HG03354 (cell line): ENCODE results near the gene EPHB3.

Experiments used
- ATAC-seq: cut with Tn5 transposase; IDR thresholded peaks from one replicate; pipeline ENCODE4 v1.9.1; 2021; ENCODE audit warnings: mild to moderate bottlenecking; ENCODE audit not compliant: unreplicated experiment, poor library complexity, severe bottlenecking

EPHB3 gene

DNA sequence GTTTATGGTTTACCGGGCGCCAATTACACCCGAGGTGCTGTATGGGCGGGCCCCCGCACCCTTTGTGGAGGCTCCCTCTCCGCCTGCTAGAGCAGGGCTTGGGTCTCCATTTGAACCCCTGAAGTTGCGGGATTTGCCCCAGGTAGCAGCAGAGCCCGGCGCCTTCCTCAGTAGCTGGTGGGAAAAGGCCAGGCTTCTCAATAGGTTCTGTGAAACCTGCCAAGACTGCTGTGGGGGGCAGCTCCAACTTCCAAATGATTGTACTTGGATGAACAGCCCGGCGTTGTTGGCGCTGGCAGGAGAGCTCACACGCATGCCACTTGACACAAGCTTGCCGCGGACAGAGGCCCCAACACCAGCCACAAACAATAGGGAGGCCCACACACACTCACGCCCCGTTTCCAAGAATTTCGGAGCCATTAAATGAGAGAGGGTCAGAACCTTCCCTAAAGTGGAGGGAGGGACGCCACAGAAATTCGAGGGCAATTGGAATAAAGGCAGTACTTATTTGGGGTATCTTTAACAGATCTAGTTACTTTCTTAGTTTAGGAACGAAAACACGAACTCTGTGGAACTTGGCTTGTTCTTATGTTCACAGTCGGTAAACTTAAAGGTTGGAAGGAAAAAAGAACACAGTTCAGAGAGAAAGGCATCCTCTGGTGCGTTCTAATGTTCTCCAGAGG is 1.4 kb downstream of the EPHB3 start:
- ATAC-seq = no peak

DNA sequence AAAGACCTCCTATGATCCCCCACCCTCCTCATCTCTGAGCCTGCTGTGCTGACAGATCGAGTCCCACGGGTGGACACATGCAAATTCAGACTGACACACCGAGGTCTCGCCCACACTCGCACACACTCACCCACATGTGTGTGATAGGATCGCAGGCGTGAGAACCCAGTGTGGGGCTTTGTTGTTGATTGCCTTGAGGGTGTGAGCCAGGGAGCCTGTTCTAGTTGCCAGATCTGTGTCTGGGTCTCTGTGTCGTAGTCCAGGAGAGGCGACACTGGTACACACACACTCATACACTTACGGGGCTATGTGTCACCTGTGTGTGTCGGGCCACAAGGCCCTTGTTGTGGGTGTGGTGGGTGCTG is 2.0 kb downstream of the EPHB3 start:
- ATAC-seq = no peak

DNA sequence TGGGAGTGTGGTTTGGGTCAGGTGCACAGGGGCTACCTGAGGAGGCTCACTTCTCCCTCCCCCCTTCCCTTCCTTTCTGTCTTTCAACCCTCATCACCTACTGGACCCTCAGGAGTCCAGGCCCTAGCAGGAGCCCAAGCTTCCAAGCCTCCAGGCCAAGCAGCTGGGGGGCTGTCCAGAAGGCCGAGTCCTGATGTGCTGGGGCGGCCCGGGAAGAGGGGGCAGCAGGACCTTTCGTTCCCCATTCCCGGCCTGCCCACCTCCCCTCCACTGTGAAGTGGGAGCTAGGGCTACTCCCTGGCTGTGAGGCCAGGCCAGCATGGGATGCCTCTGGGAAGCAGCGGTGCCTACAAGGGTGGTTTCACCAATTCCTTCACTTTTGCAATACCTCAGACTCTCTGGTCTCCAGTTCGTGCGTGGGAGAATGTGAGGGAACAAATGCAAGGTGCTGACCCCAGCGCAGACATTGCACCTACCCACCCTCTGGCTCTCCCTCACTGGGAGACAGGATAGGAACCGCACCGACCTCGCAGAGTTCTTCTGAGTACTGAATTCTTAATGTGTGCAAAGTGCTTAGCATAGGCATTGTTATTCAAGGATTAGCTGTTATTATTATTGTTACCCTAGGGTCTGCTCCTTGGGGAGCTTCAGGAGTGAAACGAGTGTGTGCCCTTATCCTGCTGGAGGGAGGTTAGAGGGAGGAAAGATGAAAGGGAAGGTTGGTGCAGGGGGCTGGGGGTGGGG is 2.5 kb downstream of the EPHB3 start:
- no peak for ATAC-seq

DNA sequence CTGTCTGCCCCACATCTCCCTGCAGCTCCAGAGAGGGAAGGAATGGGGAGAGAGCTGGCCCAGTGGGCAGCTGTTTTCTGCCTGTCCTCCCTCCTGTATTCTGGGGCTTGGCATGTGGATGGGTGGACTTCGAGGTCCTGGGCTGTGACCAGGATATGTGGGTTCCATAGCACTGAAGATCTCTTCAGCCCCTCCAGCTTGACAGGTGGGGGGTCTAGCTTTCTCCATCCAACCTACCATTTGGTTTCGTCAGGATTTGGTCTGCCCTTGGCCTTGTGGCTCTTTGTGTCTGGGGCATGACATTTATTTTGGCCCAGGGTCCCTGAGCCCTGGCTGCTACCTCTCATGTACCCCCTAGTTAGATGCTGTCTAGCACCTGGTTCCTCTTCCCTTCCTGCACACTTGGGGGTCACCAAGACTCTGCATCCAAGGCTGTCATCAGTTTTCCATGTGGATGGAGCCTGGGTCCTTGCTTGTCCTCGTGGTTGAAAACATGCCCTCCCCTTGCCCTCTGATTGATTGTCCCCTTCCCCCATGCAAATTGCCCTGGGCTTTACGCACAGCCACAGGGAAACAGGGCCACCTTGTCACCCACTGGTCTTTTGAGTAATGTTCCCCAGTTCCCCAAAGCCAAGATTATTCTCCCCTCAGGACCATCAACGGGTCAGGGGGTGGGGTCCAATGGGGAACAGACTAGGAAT is 3.2 kb downstream of the EPHB3 start:
- ATAC-seq = no peak

DNA sequence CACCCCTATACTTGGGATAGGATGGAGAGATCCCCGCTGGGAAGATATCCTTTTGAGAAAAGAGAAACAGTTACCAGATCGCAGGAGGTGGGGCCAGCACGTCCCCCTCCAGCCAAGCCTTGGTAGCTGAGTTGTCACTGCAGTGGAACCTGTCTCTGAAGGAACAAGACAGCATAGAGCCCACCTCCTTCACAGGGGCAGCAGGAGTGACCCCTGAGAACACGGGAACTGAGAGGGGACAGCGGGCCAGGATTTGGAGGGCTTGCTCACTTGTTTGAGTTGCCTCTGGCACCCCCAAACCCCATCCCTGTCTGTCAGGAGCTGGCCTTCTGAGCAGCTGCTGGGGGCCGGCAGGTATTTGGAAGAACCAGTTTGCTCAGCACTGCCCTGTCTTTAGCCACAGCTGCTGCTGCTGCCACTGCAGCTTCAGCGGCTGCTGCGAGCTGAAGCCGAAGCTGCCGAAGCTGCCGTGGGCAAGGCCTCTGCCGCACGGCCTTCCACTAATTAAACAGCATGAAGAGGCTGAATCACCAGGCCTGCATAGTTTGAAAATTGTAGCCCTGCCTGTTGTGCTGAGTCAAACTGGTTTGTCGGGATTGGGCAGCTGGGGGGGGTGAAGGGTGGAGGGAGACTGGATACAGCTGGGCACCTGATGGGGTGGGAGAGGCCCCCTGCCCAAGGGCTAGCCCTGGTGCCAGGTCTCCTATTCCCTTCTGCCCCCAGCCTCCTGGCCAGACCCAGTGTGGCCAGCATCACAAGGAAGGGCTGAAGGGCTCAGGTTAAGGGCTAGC is 4.0 kb downstream of the EPHB3 start:
- no peak for ATAC-seq

DNA sequence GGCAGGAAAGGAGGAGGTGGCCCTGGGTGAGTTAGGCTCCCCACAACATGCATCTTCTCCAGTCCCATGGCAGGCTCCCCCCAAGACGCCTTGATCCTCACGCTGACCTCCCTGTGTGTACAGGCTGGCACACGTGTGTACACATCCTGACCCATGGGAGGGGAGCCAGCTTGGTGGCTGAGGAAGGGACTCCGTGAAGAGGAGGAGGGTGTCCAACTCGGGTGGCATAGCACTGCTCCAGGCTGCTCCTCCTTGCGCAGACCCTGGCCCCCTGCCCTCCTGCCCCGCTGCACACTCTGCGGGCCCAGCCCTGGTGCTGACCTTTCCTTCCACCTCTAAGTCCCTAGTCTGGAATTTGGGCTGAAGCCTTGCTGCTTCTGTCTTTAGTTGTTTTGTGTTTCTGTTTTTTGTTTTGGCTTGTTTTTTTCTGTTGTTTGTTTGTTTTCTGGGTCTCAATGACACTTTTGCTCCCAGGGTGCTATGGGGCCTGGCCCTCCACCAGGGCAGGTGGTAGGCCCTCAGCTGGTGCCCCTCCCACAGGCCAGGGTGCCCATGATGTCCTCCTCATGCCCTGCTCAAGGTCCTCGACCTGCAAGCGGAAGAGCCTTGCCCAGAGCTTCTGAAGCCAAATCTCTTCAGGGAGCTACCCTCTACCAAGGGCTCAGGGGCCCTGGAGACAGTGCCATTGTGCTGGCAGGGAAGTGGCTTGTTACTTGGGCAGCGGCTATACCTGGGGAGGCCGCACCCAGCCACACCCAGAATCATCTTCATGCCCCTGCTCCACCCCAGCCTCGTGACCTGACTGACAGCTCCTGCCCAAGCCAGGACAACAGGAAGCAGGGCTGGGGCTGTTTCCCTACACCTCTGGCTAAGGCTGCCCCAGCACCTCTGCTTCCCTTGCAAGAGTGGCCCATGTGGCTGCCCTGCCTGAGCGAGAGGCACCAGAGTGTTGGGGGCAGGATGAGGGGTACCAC is 5.1 kb downstream of the EPHB3 start:
- no peak for ATAC-seq

DNA sequence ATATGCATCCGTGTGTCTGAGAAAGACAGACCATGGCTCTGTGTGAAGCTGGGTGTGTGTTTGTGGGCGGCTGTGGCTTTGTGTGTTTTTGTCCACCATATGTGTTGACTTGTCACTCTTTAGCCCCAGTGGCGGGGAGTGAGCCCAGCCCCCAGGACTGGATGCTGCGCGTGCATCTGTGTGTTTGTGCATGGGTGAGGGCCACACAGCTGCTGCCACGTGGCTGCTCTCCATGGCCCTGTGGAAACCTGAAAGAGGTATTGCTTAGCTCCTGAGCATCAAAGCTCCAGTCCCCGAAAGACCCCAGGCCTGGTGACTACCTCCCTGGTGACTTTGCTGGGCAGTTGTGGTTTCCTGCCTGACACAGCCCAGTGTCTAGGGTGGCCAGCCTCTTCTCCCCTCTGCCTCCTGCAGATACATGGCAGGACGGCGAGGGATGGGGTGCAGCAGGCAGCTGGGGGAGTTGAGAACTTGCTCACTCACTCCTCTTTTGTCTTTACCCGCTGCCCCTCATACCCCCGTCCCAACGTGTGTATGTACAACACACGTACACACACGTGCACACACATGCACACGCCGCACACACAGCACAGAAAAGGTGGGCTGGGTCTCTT is 6.5 kb downstream of the EPHB3 start:
- ATAC-seq = no peak

DNA sequence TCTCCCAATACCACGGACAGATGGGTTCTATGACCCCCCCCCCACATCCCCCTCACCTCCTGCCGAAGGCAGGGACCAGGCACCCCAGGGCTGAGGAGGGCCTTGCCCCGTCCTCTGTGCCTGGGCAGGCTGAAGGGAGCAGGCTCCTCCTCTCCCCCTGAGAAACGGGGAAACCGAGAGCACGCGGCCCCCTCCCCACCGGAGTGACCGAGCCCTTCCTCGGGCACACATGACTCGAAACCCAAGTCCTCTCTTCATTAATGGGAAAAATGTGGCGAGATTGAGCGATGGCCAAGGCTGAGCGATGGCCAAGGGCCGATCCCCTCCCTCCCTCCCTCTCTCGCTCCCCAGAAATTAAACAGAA is 7.0 kb downstream of the EPHB3 start:
- ATAC-seq = no peak

DNA sequence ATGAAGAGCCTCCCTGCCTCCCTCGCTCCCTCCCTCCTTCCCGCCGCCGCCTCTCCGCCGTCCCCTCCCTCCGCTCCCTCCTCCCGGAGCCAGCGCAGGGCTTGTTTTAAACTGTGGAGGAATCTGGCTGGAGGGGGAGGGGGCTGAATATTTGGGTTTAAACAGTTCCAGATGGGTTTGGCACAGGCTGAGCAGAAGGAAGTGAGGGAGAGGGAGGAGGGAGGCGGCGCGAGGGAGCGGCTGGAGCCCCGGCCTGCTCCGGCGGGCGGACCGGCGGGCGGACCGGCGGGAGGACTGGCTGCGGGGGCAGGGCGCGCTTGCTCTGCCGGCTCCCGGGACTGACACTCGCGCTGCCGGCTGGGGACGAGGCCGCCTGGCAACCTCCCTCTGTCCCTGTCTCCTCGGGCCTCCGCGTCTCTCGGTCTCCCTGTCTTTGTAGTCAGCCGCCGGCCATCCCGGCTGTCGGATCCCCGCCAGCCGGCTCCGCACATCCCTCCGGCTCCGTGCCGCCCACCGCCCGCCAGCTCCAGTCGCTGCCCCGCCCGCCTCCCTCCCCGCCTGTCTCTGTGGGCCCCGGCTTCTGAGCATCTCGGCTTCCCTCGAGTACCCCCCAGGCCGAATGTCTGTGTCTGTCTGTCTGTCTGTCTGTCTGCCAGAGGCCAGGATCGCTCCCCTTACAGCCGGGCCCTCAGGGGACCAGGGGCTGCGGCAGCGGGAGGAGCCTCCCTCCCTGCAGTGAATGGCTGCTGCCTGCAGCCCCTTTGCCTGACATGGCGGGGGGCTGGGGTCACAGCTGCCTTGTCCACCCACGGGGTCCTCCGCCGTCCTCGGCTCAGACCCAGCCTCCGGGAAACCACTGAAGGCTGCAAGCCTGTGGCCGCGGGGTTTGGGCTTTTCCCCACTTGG is 7.6 kb downstream of the EPHB3 start:
- ATAC-seq = no peak

DNA sequence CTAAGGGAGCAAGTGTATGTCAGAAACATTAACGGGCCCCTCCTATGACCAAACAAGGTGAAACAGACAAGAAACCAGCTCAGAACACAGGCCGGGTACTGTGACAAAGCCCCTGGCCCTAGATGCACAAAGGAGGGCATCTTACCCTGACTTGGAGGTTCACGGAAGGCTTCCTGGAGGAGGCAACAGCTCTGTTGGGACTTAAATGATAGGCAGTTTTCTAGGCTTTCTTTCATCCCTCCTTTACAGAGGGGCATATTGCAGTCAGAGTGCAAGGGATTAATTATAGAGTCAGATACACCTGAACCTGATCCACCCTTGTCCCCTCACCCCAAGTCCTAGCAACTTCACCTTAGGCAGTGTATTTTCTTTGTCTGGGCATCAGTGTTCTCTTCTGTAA is 8.4 kb downstream of the EPHB3 start:
- ATAC-seq = no peak

DNA sequence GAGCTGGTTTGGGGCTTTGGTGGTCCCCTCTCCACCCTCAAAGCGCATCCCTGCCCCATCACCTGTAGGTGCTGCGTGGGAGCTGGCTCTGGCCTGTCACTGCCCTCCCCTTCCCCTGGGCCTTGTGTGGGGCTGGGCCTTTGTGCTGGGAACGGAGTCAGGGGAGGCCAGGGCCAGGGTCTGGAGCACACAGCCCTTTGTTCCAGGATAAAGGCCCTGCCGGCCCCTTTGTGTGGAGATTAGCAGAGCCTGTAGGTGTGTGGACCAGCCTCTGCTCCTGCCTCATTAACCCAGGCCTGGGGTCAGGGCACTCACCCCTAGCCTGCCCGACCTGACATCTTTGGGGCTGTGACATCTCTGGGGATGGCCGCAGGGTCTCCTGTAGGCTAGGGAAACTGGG is 8.9 kb downstream of the EPHB3 start:
- no peak for ATAC-seq

DNA sequence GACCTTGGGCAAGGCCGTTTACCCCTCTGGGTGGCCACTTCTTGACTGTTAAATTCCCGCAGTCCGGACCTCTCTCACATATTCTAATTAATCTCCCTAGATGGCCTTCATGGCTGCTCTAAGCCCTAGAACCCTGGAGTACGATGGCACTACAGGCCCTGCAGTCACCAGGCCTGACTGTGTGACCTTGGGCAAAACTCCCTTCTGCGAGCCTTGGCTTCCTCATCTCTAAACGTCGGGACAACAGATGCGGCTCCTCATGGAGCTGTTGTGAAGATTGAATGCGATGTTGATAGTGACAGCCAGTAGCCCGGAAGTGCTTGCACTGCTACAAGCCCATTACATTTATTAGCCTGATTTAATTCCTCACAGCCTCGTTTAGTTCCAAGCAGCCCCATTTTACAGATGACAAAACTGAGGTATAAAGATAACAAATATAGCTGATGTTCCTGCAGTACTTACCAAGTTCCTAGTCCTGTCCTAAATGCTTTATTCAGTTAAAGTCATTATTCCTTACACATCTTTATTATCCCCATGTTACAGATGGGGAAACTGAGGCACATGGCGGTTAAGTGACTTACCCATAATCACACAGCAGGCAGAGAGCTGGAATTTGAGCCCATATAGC is 10.3 kb downstream of the EPHB3 start:
- ATAC-seq = no peak

DNA sequence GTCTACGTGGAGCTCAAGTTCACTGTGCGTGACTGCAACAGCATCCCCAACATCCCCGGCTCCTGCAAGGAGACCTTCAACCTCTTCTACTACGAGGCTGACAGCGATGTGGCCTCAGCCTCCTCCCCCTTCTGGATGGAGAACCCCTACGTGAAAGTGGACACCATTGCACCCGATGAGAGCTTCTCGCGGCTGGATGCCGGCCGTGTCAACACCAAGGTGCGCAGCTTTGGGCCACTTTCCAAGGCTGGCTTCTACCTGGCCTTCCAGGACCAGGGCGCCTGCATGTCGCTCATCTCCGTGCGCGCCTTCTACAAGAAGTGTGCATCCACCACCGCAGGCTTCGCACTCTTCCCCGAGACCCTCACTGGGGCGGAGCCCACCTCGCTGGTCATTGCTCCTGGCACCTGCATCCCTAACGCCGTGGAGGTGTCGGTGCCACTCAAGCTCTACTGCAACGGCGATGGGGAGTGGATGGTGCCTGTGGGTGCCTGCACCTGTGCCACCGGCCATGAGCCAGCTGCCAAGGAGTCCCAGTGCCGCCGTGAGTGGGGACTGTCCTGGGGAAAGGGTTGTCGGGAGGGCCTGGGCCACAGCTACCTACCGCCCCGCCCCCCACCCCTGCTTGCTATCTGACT is 11.2 kb downstream of the EPHB3 start:
- ATAC-seq = no peak

DNA sequence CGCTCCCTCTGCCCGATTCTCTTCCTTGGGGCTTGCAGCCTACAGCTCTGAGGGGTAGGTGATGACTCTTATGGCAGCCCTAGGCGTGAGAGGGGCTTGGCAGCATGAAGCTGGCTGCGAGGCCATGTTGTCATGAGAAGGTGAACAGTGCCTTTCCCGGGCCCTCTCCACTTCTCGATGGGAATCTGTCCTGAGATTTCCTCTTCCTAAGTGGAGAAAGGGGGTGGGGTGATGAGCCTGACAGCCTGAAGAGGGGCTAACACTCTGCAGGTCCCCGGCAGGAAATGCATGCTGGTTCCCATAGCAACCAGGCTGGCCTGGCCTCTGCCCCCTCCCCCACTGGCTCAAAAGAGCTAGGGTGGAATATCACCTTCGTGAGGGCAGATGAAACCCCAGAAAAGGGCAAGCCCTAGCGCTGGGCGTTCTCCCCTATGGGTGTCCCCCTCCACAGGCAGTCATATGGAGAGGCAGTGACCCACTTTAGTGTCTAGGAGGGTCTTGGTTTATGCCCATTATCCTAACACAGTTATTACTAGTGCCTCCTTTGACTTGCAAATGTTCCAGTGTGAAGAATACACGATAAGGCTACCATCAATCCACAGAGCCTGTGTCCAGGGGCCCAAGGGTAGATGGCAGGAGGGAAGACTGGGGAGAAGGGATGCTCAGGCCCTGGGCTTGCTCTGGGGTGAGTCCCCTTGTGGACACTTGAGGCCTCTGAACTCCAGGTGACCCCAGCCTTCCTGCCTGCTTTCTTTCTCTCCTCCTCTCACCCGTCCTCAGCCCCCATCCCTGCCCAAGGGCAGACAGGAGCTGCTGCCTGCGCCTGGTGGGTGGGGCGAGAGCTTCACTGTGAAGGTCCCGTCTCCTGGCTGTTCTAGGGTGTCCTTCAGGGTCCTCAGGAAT is 13.2 kb downstream of the EPHB3 start:
- no peak for ATAC-seq

DNA sequence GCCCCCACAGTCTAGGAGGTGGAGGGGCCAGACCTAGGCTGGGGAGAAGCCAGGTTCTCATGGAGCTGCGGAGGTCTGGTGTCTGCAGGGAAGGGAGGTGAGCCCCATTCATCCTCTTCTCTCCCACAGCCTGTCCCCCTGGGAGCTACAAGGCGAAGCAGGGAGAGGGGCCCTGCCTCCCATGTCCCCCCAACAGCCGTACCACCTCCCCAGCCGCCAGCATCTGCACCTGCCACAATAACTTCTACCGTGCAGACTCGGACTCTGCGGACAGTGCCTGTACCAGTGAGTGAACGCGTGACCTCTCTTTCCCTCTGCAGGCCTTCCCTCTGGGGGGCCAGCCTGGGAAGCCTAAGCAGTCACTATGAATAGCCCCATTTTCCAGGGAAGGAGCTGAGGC is 14.1 kb downstream of the EPHB3 start:
- ATAC-seq = no peak
